CD4-positive, alpha-beta T cell treated with Interleukin-15 for 1 hour (primary cell): Measurements from ENCODE around the gene TMEM240.
A peak's percentile ranks its signal among the peaks of the same experiment; 100 is the strongest.
"Not testable (repeated sequence)": the region's sequence is repeated elsewhere in the genome, so short reads cannot be mapped to it uniquely, and the experiment has no call there.

Experiments
- DNase-seq: peaks from one replicate; pipeline ENCODE4 v3.0.0-alpha.2; 2020

Gene TMEM240

DNA sequence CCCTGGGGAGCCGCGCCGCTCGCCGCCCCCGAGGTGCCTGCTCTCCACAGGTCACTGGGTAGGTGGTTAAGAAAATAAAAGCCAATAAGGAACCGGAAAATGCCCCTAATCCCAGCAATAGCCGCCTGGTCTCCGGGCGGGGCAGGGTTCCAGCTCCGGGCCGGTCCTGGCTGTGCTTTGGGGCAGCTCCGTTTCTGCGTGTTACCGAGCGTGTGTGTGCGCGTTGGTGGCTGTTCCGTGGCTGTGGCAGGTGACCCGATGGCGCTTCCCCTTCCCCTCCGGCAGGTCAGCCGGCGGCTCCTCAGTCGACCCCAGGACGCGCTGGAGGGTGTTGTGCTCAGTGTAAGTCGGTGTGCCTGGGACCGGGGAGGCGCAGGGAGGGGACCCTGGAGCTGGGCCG is 17.2 kb downstream of the TMEM240 start:
- not testable (repeated sequence) for DNase-seq

GRCh38 chr1:1522536-1522935 is 17.9 kb downstream of the TMEM240 start:
- not testable (repeated sequence) for DNase-seq

GRCh38 chr1:1521331-1521730 is 19.1 kb downstream of the TMEM240 start:
- no peak for DNase-seq

DNA sequence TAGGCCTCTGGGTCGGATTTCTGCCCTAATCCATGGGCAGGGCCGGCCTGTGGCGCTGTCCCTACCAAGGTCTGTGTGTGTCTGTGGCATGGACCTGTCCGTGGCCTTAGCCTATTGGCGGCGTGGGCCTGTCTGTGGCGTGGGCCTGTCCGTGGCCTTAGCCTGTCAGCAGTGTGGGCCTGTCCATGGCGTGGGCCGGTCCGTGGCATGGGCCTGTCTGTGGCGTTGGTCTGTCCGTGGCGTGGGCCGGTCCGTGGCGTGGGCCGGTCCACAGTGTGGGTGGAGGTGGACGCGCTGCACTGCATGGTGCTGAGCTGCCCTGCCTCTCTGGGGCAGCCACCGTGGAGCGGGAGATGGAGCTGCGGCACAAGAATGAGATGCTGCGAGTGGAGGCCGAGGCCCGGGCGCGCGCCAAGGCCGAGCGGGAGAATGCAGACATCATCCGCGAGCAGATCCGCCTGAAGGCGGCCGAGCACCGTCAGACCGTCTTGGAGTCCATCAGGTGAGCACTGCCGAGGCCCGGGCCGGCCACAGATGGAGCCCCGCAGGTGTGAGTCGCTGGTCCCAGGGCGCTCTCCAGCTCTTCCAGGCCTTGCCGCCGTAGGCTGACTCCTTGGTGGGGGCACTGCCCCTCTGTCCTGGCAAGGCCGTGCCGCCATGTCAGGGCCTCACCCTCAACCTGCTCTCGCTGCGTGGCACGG is 20.5 kb downstream of the TMEM240 start:
- not testable (repeated sequence) for DNase-seq

GRCh38 chr1:1518621-1519007 is 21.8 kb downstream of the TMEM240 start:
- not testable (repeated sequence) for DNase-seq

- DNase-seq, result no peak
Observed at GRCh38 chr1:1517973-1518620, 22.3 kb downstream of the TMEM240 start.

DNA sequence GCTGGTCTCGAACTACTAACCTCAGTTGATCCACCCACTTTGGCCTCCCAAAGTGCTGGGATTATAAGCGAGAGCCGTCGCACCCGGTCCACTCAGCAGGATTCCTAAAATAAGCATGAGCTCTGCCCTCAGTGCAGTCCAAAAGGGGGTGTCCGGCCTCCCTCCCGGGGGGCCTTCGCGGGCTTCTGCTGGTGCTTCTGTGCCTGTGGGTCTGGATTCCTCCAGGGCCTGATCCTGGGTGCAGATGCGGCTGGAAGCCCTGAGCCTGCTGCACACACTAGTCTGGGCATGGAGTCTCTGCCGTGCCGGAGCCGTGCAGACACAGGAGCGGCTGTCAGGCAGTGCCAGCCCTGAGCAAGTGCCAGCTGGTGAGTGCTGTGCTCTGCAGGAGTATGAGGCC is 23.5 kb downstream of the TMEM240 start:
- not testable (repeated sequence) for DNase-seq

DNA sequence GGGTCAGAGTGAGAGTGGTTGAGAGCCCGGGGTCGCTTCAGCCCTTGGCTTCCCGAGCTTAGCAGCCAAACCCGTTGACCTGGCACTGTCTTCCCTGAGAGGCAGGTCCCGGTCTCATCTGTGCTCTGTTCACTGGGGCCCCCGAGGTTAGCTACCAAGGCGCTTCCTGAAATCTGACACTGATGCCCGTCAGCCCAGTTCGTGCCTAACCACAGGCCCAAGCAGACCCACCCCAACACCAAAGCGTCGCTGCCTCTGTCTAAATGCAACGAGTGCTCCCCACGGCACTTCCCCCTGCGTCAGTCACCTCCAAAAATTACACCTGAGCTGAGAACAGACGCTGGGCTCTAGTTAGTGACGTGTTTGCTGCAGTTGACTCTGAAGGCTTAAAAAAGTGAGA is 26.0 kb downstream of the TMEM240 start:
- DNase-seq, result peak; percentile 50

DNA sequence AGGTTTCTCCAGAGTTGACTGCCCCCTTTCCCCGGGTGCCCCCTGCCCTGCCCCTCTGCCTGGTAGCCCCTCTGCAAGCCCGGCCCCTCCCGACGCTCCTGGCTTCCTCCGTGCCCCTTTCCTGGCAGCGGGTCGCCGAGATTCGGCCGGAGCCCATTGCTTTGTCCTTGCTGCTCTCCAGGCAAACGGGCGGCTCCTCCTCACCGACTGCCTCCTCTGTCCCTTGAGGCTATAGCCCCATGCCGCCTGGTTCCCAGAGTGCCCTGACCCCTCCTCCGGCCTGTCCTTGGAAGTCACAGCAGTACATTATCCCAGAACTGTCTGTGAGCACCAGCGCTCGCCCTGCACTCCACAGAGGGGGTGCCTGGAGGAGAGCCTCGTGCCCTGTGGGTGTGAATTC is 26.7 kb downstream of the TMEM240 start:
- DNase-seq, result not testable (repeated sequence)

- not testable (repeated sequence) for DNase-seq
Observed at GRCh38 chr1:1512425-1512824, 28.0 kb downstream of the TMEM240 start.

GRCh38 chr1:1511533-1512285 is 28.7 kb downstream of the TMEM240 start, which contains the start of gene ATAD3A:
TSS of gene ATAD3A (plus strand) at chr1:1512162. CDS start at chr1:1512269, 107 bp downstream.
- DNase-seq, result peak; percentile 96

DNA sequence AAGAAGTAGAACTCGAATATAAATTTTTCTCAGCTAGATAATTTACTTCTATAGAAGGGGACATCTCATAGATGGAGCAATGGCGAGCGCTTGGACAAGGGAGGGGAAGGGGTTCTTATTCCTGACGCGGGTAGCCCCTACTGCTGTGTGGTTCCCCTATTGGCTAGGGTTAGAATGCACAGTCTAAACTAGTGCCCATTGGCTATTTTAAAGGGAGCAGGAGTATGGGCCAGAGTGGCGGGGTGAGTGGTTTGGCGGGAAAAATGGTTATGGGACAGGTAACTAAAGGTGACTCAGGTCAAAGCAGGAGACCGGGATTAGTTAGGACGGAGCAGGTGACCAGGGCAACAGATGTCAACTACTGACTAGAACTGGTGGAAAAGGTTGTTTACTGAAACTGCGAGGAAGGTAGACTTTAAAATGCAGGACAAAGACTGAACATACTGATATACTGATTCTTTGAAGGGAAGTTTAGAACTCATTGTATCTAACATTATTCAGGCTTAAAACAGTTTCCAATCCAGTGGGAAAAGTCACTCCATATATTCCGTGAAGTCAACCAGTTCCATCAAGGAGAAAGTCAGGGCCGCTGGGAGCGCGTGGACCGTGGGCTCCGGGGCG is 29.4 kb downstream of the TMEM240 start:
- DNase-seq, result no peak

- DNase-seq, result not testable (repeated sequence)
Observed at GRCh38 chr1:1509465-1509850, 31.0 kb downstream of the TMEM240 start.

- not testable (repeated sequence) for DNase-seq
Observed at GRCh38 chr1:1508775-1509464, 31.5 kb downstream of the TMEM240 start.

DNA sequence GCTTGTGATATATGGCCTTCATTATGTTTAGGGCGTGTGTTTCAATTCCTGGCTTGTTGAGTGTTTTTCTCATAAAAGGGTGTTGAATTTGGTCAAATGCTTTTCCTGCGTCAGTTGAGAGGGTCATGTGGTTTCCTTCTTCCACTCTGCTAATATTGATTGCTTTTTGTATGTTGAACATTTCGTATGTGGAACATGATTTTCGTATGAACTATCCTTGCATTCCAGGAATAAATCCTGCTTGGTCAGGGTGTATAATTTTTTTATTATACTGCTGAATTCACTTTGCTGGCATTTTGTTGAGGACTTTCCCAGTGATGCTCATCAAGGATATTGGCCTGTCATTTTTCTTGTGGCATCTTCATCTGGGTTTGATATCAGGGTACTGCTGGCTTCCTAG is 33.1 kb downstream of the TMEM240 start:
- DNase-seq, result no peak

DNA sequence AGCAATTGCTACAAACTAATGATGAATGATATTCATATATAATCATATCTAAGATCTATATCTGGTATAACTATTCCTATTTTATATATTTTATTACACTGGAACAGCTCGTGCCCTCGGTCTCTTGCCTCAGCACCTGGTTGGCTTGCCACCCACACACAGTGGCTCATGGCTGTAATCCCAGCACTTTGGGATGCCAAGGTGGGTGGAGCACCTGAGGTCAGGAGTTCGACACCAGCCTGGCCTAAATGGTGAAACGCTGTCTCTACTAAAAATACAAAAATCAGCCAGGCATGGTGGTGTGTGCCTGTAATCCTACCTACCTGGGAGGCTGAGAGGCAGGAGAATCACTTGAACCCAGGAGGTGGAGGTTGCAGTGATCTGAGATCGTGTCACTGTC is 34.6 kb downstream of the TMEM240 start:
- not testable (repeated sequence) for DNase-seq

DNA sequence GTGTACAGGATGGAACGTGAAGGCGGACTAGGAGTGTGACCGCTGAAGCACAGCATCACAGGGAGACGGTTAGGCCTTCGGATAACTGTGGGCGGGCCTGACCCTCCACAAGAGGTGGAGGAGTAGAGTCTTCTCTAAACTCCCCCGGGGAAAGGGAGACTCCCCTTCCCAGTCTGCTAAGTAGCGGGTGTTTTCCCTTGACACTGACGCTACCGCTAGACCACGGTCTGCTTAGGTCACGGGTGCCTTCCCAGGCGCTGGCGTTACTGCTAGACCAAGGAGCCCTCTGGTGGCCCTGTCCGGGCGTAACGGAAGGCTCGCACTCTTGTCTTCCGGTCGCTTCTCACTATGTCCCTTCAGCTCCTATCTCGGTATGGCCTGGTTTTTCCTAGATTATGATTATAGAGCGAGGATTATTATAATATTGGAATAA is 35.0 kb downstream of the TMEM240 start:
- DNase-seq, result peak; percentile 63

DNA sequence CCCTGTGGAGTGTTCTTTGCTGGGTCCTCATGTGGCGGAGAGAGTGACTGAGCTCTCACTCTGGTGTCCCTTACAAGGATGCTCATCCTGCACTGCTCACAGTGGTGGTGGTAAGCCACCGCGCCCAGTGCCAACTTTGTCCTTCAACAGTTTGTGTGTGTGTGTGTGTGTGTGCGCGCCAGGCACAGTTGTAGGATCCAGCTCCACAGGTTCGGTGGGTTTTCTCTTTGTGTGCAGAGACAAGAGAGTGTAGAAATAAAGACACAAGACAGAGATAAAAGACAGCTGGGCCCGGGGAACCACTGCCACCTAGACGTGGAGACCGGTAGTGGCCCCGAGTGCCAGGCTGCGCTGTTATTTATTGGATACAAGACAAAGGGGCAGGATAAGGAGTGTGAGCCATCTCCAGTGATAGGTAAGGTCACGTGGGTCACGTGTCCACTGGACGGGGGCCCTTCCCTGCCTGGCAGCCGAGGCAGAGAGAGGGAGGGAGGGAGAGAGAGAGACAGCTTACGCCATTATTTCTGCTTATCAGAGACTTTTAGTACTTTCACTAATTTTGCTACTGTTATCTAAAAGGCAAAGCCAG is 35.6 kb downstream of the TMEM240 start:
- DNase-seq, result peak; percentile 79

DNA sequence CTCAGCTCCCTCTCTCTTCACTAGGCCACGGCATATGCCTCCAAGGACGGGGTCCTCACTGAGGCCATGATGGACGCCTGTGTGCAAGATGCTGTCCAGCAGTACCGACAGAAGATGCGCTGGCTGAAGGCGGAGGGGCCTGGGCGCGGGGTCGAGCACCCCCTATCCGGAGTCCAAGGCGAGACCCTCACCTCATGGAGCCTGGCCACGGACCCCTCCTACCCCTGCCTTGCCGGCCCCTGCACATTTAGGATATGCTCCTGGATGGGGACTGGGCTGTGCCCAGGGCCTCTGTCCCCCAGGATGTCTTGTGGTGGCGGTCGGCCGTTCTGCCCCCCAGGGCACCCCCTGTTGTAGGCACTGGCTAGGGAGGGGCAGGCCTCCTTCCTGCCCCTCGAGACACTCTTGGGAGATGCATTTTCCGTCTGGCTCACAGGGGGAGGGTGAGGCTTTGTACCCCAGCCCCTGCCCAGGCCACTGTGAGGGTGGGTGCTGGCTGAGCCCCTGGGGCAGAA is 44.9 kb downstream of the TMEM240 start:
- DNase-seq, result not testable (repeated sequence)

DNA sequence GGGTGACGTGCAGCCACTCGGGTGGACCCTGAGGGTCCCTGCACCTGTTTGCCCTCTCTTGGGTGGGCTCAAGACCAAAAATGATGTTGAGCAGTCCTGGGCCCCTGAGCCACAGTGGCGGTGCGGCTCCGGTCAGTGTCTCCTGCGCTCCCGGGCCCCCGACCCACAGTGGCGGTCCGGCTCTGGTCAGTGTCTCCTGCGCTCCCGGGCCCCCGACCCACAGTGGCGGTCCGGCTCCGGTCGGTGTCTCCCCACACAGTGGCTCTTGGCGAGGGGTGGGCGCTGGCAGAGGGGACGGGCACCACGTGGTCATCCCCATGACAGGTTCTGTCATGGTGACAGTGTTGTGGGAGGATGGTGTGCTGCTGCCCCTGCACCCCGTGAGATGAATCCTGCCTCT is 46.1 kb downstream of the TMEM240 start:
- not testable (repeated sequence) for DNase-seq

- no peak for DNase-seq
Observed at GRCh38 chr1:1491601-1492000, 48.8 kb downstream of the TMEM240 start.
